GM12874 (cell line): ENCODE results near the gene POT1.

Source experiments
- CTCF ChIP-seq: IDR thresholded peaks from 2 replicates; pipeline ENCODE4 v1.5.1; 2011; ENCODE audit warnings: low read depth, mild to moderate bottlenecking, control low read depth, low read length, moderate library complexity; ENCODE audit not compliant: insufficient read depth

Gene POT1

GRCh38 chr7:124942399-124942798, 12.8 kb upstream of the POT1 start:
- TF ChIP-seq CTCF = no peak

- TF ChIP-seq CTCF = no peak
Observed at GRCh38 chr7:124940306-124940705, 10.7 kb upstream of the POT1 start.

DNA sequence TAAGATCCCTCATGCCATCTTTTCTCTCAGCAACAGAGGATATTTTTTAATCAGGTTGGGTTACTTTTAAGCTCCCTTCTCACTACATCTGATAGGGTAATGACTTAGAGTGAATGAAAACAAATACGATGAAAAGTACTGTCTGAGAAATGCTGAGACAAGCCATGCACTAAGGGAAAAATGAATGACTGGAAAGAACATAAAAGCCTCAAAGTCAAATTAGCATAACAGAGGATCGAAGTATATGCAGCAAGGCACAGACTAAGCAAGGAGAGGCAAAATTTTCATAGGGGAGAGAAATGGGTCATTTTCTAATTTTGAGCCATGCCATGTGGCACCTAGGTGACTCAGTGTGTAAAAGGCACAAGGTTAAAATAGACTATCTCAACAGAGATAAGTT, 8.5 kb upstream of the POT1 start:
- no peak for TF ChIP-seq CTCF

- TF ChIP-seq CTCF = no peak
Observed at GRCh38 chr7:124937076-124937475, 7.5 kb upstream of the POT1 start.

GRCh38 chr7:124934841-124935240, 5.2 kb upstream of the POT1 start:
- TF ChIP-seq CTCF = no peak

GRCh38 chr7:124930655-124931597, 1.3 kb upstream of the POT1 start:
- no peak for TF ChIP-seq CTCF

DNA sequence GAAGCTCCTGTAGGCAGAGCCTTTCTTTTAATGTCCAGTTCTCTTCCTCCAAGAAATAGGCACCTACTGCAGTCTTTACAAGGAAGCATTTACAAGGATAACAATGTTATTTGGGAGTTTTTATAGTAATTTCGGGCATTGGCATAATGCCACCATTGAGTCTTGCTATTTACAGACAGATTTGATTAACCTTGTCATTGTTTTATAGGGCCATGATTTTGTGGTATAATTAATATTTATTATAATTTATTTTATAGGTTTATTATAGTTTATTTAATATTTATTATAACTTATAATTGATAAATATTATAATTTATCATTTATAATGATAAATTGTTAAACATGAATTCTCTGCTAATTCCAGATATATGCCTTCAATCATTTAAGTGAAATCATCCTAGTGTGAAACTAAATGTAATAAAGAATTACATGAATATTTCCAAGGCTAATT, 573 bp upstream of the POT1 start:
- no peak for TF ChIP-seq CTCF
